GM18868 (cell line): ENCODE results near the gene LRRC75B.
"Not testable (repeated sequence)": the region's sequence is repeated elsewhere in the genome, so short reads cannot be mapped to it uniquely, and the experiment has no call there.

Source experiments
- ATAC-seq: cut with Tn5 transposase; IDR thresholded peaks from one replicate; pipeline ENCODE4 v1.9.1; 2021; ENCODE audit warnings: mild to moderate bottlenecking, moderate library complexity; ENCODE audit not compliant: unreplicated experiment

Gene LRRC75B

DNA sequence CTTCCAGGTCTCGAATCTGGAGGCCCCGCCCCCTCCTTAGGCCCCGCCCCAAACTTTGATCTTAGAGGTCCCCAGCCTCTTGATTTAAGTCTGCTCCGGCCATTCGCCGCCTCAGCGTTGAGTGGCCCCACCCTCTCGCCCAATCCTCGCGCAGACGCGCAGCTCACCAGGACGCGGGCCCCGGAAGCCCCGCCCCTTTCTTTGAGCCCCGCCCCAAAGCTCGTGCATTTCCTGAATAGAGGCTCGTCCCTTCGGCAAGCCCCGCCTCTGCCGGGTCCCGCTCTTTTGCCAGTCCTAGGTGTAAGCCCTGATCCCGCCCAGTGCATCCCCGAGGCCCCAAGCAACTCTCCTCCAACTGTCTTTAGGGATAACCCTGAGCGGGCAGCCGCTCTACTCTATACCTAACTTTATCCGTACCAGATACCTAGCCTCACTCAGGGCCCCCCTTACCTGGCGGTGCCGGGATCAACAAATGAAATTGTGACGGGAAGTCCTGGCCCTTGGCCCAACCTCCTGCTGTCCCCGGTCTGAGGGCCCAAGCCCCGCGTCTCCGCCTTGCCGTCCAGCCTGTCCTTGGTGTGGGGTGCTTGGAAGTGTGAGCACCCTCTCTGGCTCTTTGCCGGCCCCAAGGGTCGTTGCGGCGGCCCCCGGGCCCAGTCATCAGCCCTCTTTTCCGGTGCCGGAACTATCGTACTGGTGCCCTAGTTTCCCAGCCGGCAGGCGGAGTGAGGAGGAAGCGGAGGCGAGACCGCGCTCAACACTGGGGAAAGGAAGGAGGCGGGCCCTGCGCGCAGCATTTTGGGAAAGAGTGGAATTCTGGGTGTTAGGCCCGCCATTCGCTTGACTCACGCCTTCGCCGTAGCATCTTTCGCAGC is 37.5 kb downstream of the LRRC75B start, which contains the start of gene SNRPD3:
Gene SNRPD3, plus strand, starts transcription at position 835 of the 875 bp plus-strand sequence. CDS start 1,676 bp downstream, outside the sequence.
- peak; percentile 72 for ATAC-seq

DNA sequence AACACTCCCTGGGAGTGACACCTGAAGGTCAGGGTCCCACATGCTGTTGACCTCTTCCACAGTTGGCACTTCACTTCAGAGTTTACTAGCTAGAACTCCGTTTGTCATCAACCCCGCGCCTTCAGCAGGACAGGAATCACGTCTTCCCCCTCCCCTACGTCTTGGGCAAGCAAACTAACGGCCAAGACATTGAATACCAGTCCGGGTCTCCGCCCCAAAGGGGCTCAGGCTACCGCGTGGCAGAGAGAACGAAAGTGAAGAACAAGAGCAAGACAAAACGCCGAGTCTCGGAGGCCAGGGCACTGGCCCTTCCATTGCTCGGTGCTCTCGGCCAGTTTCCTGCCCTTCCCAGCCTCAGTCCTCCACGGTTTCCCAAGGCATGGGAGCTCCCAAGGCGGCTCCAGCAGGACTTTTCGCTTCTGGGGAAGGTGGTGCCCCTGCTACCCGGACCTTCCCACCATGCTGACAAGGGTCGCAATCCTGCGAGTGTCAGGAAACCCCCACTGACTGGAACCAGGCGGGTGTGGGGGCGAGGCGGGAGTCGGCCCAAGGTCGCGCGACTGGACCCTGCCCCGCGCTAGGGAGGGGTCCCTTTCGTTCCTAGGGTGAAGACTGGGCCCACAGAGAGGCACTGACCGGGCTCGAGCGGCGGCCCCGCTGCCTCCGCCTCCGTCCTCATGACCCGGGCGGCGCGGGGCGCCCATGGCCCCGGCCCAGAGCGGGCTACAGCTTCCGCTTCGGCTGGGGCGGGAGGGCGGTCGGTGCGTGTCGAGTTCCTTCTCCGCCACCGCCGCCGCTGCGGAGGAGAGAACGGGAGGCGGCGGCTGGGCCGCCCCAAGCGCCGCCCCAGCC is 38.3 kb downstream of the LRRC75B start, which contains the start of gene GUCD1:
Gene GUCD1, minus strand, starts transcription at position 826 of the 852 bp plus-strand sequence. Its CDS starts 147 bp downstream, at position 679.
- no peak for ATAC-seq

DNA sequence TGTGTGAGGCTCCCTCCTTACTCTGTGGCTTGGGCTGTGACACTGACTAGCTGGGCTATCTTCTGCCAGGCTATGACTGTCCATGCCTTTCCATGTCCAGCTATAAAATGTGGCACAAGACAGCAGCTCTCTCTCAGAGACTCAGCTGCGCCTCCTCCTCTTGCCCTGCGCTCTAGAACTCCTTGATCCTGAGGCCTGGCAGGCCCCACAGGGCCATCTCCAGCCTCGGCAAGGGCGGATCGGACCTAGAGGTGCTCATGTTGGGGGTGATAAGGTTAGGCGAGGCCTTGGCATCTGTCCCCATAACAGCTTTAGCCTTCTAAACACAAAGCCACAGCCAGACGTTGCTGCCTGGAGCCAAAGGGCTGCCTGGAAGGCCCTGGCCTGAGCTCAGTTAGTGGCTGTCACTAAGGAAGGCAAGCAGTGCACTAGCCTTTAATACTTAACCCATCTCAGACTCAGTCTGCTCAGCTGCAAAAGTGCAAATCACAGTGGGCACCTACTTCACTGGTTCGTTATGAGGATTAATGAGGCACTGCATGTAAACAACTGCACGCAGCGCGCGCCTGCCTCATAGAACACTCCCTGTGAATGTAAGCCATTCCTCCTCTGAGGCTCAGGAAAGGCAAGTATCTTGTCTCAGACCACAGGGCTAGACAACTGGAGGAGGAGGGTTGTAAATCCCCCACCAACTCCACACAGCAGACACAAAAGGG is 39.1 kb downstream of the LRRC75B start:
- ATAC-seq: no peak

DNA sequence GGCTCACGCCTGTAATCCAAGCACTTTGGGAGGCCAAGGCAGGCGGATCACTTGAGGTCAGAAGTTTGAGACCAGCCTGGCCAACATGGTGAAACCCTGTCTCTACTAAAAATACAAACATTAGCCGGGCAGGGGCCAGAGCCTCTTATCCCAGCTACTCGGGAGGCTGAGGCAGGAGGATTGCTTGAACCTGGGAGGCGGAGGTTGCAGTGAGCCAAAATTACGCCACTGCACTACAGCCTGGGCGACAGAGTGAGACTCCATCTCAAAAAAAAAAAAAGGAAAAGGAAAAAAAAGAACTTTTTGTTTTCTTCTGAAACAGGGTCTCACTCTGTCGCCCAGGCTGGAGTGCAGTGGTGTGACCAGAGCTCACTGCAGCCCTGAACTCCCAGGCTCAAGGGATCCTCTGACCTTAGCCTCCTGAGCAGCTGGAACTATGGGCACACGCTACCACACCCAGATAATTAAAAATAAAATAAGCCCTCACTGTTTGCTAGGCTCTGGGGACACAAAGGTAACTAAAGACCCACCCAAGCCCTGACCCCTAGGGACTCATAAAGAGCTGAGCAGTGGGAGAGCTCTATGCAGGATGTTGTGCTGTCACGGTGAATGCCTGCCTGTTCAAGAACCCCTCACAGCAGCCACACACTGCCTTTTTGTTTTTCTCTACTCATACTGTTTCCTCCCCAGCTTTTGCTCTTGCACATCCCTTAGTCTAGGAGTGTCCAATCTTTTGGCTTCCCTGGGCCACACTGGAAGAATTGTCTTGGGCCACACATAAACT is 40.2 kb downstream of the LRRC75B start:
- ATAC-seq: not testable (repeated sequence)

DNA sequence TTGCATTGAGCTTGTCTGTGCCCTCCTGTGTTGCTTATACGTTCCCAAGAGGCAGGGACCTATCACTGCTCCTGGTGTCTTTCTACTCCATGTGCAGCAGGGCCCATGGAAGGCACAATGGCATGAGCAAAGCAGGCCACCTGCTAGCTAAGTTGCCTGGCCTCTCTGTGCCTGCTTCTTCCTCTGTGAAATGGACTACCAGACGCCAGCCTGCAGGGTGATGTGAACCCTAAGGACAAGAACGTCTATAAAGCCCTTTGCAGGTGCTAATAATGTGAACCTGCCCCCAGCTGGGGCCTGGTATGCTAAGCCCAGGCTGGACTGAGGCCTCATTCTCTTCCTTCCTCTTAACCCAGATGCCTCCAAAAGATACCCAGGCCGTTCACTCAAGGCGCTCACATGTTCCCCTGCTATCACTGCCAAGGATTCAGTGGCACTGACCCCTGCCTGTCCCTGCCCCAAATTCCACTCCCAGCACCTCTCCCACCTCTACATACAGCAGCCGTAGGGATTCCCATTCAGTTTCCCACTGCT is 41.9 kb downstream of the LRRC75B start:
- no peak for ATAC-seq

DNA sequence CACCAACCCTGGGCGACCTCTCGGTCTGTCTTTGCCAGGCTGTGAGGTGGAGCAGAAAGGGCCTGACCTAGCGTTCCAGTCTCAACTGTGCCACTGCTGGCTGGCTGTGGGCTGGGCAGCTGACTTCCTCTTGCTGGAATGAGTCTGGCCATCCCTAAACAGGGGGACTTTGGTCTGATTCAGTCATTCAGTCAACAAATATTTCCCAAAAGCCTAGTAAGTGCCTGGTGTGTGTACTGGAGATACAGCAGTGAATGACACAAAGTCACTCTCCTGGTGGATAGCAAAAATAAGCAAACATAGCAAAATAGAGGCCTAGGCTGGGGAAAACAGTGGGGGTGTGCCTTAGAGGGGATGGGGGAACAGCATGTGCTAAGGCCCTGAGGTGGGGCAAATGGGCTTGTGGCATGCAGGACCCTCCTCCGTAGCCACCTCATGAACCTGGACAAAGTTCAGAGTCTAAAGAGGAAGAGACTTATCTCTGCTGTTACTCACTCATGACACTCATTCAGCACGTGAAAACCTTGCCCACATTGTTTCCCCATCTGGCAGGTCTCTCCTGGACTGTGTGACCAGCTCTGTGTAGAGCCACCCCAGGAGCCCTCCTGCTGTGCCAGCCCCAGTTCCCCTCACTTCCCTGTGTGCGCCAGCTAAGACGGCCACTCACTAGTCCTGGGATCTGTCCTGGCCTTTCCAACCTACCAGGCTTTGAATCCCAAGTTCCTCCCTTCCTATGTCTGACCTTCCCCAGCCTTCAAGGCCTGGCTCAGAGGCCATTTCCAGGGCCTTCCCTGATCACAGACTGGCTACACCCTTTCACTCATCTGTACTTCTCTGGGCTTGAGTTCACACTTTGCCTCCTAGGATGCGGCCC is 42.6 kb downstream of the LRRC75B start:
- ATAC-seq: no peak

DNA sequence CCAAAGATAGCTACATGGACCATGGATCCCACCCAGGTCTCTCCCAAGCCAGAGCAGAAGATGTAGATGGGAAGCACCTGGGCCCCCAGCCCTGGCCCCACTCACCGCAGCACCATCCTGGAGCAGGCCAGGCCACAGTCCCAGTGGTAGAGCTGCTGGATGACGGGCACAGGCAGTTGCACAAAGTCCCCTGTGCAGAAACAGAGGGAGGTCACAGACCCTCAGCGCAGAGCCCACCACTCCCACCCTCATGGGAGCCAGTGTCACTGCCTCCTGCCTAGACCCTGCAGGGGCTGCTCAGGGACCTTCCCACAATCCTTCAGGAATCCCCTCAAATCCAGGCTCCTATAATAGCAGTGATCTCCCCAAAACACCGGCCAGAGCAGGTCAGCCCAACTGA is 44.1 kb downstream of the LRRC75B start:
- no peak for ATAC-seq

DNA sequence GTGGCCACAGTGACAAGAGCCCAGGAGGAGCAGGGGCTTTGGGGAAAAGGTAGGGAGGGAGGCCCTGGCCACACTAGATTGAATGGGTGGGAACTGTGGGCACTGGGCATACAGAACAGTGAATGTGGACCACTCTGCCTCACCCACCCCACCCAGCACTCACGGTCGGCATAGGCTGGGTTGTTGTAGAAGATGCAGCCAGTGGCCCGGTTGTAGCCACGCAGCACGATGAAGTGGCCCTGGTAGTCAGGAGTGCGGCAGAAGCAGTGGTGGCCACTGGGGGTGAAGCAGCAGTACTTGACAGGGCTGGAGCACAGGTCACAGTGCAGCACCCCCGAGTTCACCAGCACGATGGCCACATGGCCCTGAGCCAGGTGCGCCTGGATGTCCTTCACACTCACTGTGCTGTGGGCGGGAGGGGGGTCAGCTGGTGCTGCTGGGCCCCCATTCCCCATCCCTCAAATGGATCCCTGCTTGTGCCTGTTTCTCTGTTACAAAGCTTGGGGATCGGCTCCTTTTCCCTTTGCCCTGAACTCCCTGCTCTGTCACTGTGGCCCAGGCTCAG is 49.1 kb downstream of the LRRC75B start:
- ATAC-seq: no peak

DNA sequence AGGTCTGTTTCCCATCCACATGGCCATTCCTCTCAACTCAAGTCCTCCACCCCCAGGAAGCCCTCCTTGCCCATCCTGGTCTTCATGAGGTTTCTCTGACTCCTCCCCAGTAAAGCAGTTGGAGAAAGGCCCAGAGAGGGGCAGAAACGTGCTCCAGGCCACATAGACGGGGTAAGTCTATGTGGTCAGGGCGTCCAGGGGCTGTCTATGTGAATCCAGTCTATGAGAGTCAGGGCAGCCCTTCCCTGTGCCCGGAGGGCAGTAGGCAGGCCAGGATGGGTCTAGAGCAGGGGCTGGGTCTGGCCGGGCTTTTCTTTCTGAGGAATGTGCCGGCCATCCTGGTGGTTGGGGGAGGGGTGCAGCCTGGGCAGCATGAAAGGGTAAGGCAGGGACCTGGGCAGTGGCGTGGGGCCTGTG is 49.7 kb downstream of the LRRC75B start:
- ATAC-seq: no peak

DNA sequence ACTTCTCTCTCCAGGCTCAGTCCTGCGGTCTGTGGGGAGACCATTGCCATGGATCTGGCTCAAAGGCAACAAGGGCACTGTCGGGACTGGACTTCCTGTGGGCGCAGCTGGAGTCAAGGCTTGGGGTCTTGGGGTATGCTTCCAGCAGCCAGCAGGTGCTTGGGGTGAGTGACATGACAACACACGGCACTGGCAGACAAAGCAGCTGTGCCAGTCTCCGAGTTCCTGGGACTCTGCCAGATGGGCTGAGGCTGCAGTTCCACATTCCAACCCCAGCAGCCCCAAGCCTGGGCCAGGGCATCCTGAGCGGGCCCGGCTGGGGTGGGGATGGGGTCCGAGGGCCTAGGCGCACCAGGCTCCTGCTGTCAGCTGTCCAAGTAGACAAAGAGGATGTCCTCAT is 50.2 kb downstream of the LRRC75B start:
- ATAC-seq: no peak

DNA sequence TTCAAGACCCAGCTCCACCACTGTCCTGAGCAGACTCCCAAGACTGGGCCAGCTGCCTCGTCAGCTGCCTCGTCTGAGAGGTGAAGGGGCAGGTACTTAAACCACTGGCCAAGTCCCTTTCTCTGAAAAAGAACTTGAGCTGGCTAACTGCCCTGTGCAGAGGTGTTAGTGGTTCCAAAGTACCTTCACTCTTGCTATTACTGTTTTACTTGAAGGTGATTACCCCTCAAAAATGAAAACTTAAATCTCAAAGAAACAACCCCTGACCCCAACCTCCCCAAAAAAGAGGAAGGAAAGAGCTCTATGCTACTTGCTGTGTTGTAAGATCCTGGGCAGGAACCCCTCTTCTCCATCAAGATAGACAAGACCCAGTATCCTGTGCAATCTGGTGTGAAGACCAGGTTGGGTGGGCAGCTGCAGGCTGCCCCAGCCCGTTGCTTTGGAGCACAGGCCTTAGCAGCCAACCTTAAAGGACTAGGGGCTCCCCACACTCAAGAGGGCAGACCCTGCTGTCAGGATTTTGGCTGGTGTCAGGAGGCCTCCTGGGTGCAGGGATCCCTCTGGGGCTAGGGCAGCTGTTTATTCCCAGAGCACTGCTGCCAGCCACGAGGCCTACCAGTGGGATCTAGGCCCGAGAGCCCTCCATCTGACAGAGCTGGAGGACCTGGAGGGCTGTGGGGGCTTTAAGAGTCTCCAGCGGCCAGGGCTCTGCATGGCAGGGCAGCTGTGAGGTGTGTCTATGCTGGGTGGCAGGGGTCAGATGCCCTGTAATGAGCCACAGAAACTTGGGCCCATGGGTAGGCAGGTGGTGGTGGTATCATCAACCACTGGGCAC is 51.0 kb downstream of the LRRC75B start:
- no peak for ATAC-seq

DNA sequence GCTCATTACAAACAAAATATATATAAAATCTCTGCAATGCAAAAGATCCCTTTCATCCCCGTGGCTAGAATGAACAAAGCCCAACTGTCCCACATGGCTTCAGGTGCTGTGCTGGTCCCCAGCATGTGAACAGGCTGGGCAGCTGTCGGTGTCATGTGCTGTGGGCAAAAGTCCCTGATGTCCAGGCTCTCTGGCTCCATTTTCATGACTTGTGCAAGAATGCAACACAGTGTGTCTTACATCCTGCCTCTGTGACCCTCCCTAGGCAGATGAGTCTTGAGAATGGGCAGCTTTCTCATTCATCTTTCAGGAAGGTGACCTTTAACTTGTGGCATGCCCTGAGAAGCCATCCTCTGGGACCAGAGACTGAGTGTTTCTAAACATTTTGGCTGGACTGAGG is 52.4 kb downstream of the LRRC75B start:
- ATAC-seq: no peak

DNA sequence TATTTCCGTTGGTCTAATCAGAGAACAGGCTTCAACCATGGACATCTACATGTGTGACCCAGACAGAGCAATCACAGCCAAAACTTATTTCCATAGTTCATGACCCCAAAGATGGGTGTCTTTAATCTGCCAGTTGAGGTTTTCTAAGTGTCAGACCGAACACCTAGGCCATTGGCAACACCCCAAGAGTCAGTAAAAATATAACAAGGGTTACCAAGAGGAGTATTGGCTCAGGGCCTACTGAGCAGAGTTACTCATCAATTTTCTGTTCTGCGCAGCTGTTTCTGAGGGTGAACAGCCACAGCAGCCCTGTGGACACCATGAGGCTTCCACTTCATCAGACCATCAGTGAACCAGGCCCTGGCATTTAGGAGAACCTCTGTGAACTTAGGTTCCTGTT is 56.8 kb downstream of the LRRC75B start:
- ATAC-seq: no peak
